H1 (cell line): Measurements from ENCODE around the gene SULT6B1. TPM values are rescaled to one million over a fixed set of nuclear protein-coding genes. Genes with fewer than 3 reads are reported as not detected.

ENCODE experiments used
- CTCF ChIA-PET: fragments of 300-600 bp; sonication (Branson Sonifier 250); formaldehyde crosslinking; loops from one replicate; lab custom pipeline; 2021; ENCODE audit not compliant: partially characterized antibody; lab: Charles Lee
- POLR2A ChIA-PET: fragments of 300-600 bp; sonication (Branson Sonifier 250); formaldehyde crosslinking; loops from one replicate; lab custom pipeline; 2021; ENCODE audit warnings: inconsistent platforms; ENCODE audit not compliant: partially characterized antibody; lab: Charles Lee
- DNase-seq, 2 experiments: peaks; one replicate each; pipeline versions ENCODE4 v3.0.0 to v3.0.0-alpha.2; 2010 to 2022; ENCODE audit warnings: low spot score in 2 of 2, low read depth in 1 of 2, mixed read lengths in 1 of 2
- FAIRE-seq: peaks from 2 replicates; lab custom pipeline; 2011; peaks lifted over from hg19 to GRCh38; lab: Jason Lieb, UNC
- H2AFZ ChIP-seq: 2 replicates; pipeline ENCODE4 v1.8.1; 2012; ENCODE audit warnings: low read length, inconsistent platforms
- H2AK5ac ChIP-seq: 2 replicates; pipeline ENCODE4 v1.6.1; 2013; ENCODE audit warnings: low read depth, low read length
- H2BK120ac ChIP-seq: replicated peaks from 2 replicates; pipeline ENCODE3; 2013; ENCODE audit warnings: low read depth, low read length, inconsistent platforms
- H2BK12ac ChIP-seq: 2 replicates; pipeline ENCODE4 v1.6.1; 2013; ENCODE audit warnings: low read depth, low read length
- H2BK15ac ChIP-seq: 2 replicates; pipeline ENCODE4 v1.6.1; 2013; ENCODE audit warnings: low read length
- H2BK20ac ChIP-seq: 2 replicates; pipeline ENCODE4 v1.6.1; 2013; ENCODE audit warnings: low read length
- H2BK5ac ChIP-seq: 2 replicates; pipeline ENCODE4 v1.6.1; 2013; ENCODE audit warnings: low read depth, low read length
- H3K14ac ChIP-seq: 2 replicates; pipeline ENCODE4 v1.6.1; 2013; ENCODE audit warnings: inconsistent platforms; ENCODE audit not compliant: insufficient read length
- H3K18ac ChIP-seq: 2 replicates; pipeline ENCODE4 v1.6.1; 2013; ENCODE audit warnings: low read length; ENCODE audit errors: extremely low read depth
- H3K23ac ChIP-seq: 2 replicates; pipeline ENCODE4 v1.6.1; 2013; ENCODE audit warnings: inconsistent platforms; ENCODE audit not compliant: insufficient read length
- H3K23me2 ChIP-seq: 2 replicates; pipeline ENCODE4 v1.6.1; 2013; ENCODE audit warnings: low read depth, low read length
- H3K27ac ChIP-seq: 2 replicates; pipeline ENCODE4 v1.6.1; 2011; ENCODE audit warnings: low read depth, low read length, inconsistent platforms
- H3K27me3 ChIP-seq, 4 experiments: replicated peaks in 1 of 4; 1 replicate in 1 of 4; 2 replicates in 3 of 4; pipeline versions ENCODE4 v1.6.1 to v1.8.1; 2011 to 2013; ENCODE audit warnings: low read length in 3 of 4, mild to moderate bottlenecking in 3 of 4, inconsistent platforms in 2 of 4, mixed read lengths in 2 of 4, moderate library complexity in 1 of 4; ENCODE audit not compliant: control insufficient read depth in 3 of 4, insufficient read depth in 3 of 4; ENCODE audit errors: extremely low read depth in 1 of 4
- H3K36me3 ChIP-seq, 4 experiments: 2 replicates each; pipeline versions ENCODE4 v1.6.1 to v1.8.1; 2011 to 2013; ENCODE audit warnings: mild to moderate bottlenecking in 4 of 4, low read length in 3 of 4, moderate library complexity in 2 of 4, control low read depth in 1 of 4, inconsistent platforms in 1 of 4; ENCODE audit not compliant: insufficient read depth in 4 of 4, control insufficient read depth in 2 of 4
- H3K4ac ChIP-seq: replicated peaks from 2 replicates; pipeline ENCODE3; 2013; ENCODE audit warnings: low read length, low read depth, mixed read lengths, inconsistent platforms; ENCODE audit not compliant: insufficient read length
- H3K4me1 ChIP-seq, 4 experiments: replicated peaks in 1 of 4; 1 replicate in 1 of 4; 2 replicates in 3 of 4; pipeline versions ENCODE4 v1.6.1 to v1.8.1; 2011 to 2013; ENCODE audit warnings: low read length in 3 of 4, inconsistent platforms in 2 of 4, mixed read lengths in 1 of 4; ENCODE audit not compliant: insufficient read depth in 4 of 4, control insufficient read depth in 3 of 4
- H3K4me2 ChIP-seq, 2 experiments: 2 replicates each; pipeline versions ENCODE4 v1.6.1 to v1.8.1; 2011 to 2013; ENCODE audit warnings: low read depth in 2 of 2, low read length in 2 of 2, control low read depth in 1 of 2, inconsistent platforms in 1 of 2, mild to moderate bottlenecking in 1 of 2; ENCODE audit not compliant: insufficient read depth in 1 of 2
- H3K4me3 ChIP-seq, 4 experiments: fragments of 200-600, 300-600 bp in 1 of 4; sonication (generic), shearing (Covaris generic), sonication (Bioruptor Twin) in 1 of 4; 2 replicates each; pipeline versions ENCODE4 v1.5.1 to v1.8.1; 2011 to 2016; ENCODE audit warnings: low read length in 4 of 4, low read depth in 3 of 4, control low read depth in 2 of 4, inconsistent platforms in 2 of 4, mild to moderate bottlenecking in 2 of 4, mixed read lengths in 1 of 4, moderate library complexity in 1 of 4; ENCODE audit not compliant: insufficient read depth in 2 of 4; ENCODE audit errors: extremely low read depth in 1 of 4
- H3K56ac ChIP-seq: replicated peaks from 2 replicates; pipeline ENCODE3; 2013; ENCODE audit warnings: low read depth, mild to moderate bottlenecking, mixed read lengths, low read length, inconsistent platforms; ENCODE audit not compliant: insufficient read length
- H3K79me1 ChIP-seq: 2 replicates; pipeline ENCODE4 v1.6.1; 2013; ENCODE audit warnings: low read depth, low read length, control low read depth
- H3K79me2 ChIP-seq, 2 experiments: 2 replicates each; pipeline versions ENCODE4 v1.6.1 to v1.8.1; 2012 to 2013; ENCODE audit warnings: low read length in 2 of 2, mild to moderate bottlenecking in 2 of 2, inconsistent platforms in 1 of 2; ENCODE audit not compliant: insufficient read depth in 2 of 2, control insufficient read depth in 1 of 2
- H3K9ac ChIP-seq, 4 experiments: replicated peaks in 1 of 4; 1 replicate in 1 of 4; 2 replicates in 3 of 4; pipeline versions ENCODE4 v1.6.1 to v1.8.1; 2011 to 2013; ENCODE audit warnings: low read depth in 3 of 4, low read length in 3 of 4, control low read depth in 2 of 4, mild to moderate bottlenecking in 2 of 4, moderate library complexity in 2 of 4, inconsistent platforms in 1 of 4; ENCODE audit errors: extremely low read depth in 1 of 4
- H3K9me3 ChIP-seq, 2 experiments: 2 replicates each; pipeline versions ENCODE4 v1.6.1 to v1.8.1; 2012 to 2013; ENCODE audit warnings: mild to moderate bottlenecking in 2 of 2, moderate library complexity in 2 of 2, control low read depth in 1 of 2, inconsistent platforms in 1 of 2, low read depth in 1 of 2, low read length in 1 of 2, mixed read lengths in 1 of 2; ENCODE audit not compliant: insufficient read depth in 2 of 2
- H4K20me1 ChIP-seq, 2 experiments: replicated peaks in 1 of 2; 2 replicates each; pipeline versions ENCODE3 to v1.8.1; 2011 to 2013; ENCODE audit warnings: inconsistent platforms in 2 of 2, low read length in 2 of 2, mild to moderate bottlenecking in 1 of 2; ENCODE audit not compliant: insufficient read depth in 2 of 2, control insufficient read depth in 1 of 2
- H4K5ac ChIP-seq: 2 replicates; pipeline ENCODE4 v1.6.1; 2013; ENCODE audit warnings: low read length, low read depth, mixed read lengths, inconsistent platforms; ENCODE audit not compliant: insufficient read length
- H4K8ac ChIP-seq: 2 replicates; pipeline ENCODE4 v1.8.0; 2013; ENCODE audit warnings: mild to moderate bottlenecking, moderate library complexity, low read length, inconsistent platforms; ENCODE audit not compliant: insufficient read depth; ENCODE audit errors: extremely low read depth
- H4K91ac ChIP-seq: replicated peaks from 2 replicates; pipeline ENCODE3; 2013; ENCODE audit warnings: low read length, mixed read lengths, inconsistent platforms; ENCODE audit not compliant: insufficient read length
- EGR1 ChIP-seq: IDR thresholded peaks from 2 replicates; pipeline ENCODE4 v1.6.1; 2011; ENCODE audit warnings: low read depth, low read length, borderline replicate concordance
- POLR2A ChIP-seq, 2 experiments: IDR thresholded peaks; 1 replicate in 1 of 2; 2 replicates in 1 of 2; pipeline ENCODE4 v1.6.1; 2011; ENCODE audit warnings: low read depth in 2 of 2, low read length in 2 of 2, mild to moderate bottlenecking in 2 of 2; ENCODE audit errors: control extremely low read depth in 1 of 2
- RXRA ChIP-seq: IDR thresholded peaks from 2 replicates; pipeline ENCODE4 v1.6.1; 2011; ENCODE audit warnings: low read depth, mild to moderate bottlenecking, low read length, moderate library complexity; ENCODE audit not compliant: insufficient read depth
- WGBS, 2 experiments: shearing (Covaris generic) in 1 of 2; methylation state at CpG; one replicate each; pipeline versions ENCODE4 v1.1.6 to v1.1.7; 2013 to 2015; ENCODE audit warnings: low lambda C conversion rate in 2 of 2, mixed read lengths in 2 of 2, inconsistent platforms in 1 of 2, low coverage in 1 of 2, missing lambda C conversion rate in 1 of 2; ENCODE audit not compliant: insufficient replicate concordance in 2 of 2, insufficient coverage in 1 of 2, insufficient read length in 1 of 2; ENCODE audit errors: extremely low coverage in 1 of 2, missing lambda C conversion rate in 1 of 2; 5-methylcytosine and 5-hydroxymethylcytosine counted together
- polyA plus RNA-seq, 7 experiments: library from polyadenylated mRNA; depleted of rRNA in 3 of 7; stranded (reverse) in 5 of 7; unstranded in 2 of 7; fragments of >200 nt in 5 of 7; fragments of 200-250 nt in 2 of 7; gene quantifications; 1 replicate in 5 of 7; 2 replicates in 1 of 7; 4 replicates in 1 of 7; pipeline versions ENCODE4 v1.2.1 to v1.2.3, GENCODE V29; 2011 to 2013; ENCODE audit warnings: missing spikeins in 2 of 7, mixed read lengths in 2 of 7
- total RNA-seq: library from RNA; stranded (reverse); fragmentation: NEBNext Ultra II Directional; extraction: Animal tissue kit (Norgen Biotek cat#: 25700); gene quantifications from 2 replicates; pipeline ENCODE4 v1.2.1, GENCODE V29; 2021
- TF ChIP-seq, protein P1 (sequence below): IDR thresholded peaks from 2 replicates; pipeline ENCODE4 v1.6.1; 2011; ENCODE audit warnings: low read depth, mild to moderate bottlenecking, low read length; ENCODE audit not compliant: insufficient read depth

The SULT6B1 gene
- total and polyA plus RNA-seq, 2 of the 8 experiments (the other 6 are each of a cell fraction or from before 2014, with no cell fraction given) = not detected

DNA sequence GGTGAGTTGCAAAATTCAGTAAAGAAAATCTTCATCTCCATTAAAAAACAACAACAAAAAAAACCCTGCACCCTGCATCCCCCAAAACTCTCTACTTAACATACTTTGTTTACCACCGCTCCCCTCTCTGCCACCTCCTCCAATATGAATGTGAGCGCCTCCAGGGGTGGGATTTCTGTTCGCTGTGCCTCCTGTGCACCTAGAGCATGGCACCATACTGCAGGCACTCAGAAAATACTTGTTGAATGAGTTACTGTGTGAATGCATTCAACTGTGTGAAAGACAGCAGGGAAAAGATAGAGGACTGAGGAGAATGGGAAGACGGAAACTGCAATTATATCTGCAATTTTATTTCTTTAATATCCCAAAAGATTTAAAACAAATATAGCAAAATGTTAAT lies 38.4 kb upstream of the SULT6B1 start:
- no peak overlapping the region for H2BK20ac ChIP-seq
- FAIRE-seq (no peak), DNase-seq (no peak)
- H3K27ac ChIP-seq = no peak overlapping the region
- peaks cover 45 to 90% of the 10 kb centered on the region in 2 experiments for H3K79me2 ChIP-seq
- ChIA-PET POLR2A (interaction anchor here (0.7 to 1.1 kb wide), 2 partner anchors 28 to 1392 kb away, joined by 3 read pairs; no protein-coding TSS in a partner anchor), CTCF (interaction anchor here (0.8 kb wide), 1 partner anchor 58 kb away, joined by 5 read pairs; no protein-coding TSS in a partner anchor)
- no peak overlapping the region for H3K56ac ChIP-seq
- WGBS, 2 experiments = 41% methylated on average over 4 of the region's 4 CpGs; no CpG with 5 or more reads in 1 of the 2 experiments
- peaks cover 0 to 8% of the 10 kb centered on the region in 2 experiments for H4K20me1 ChIP-seq
- no peak overlapping the region for H2AK5ac ChIP-seq
- H3K9me3 ChIP-seq = no peaks in the 10 kb centered on the region
- H2BK120ac ChIP-seq = no peak overlapping the region
- H3K9ac ChIP-seq = no peak overlapping the region
- H3K4me3 ChIP-seq = peak overlapping the region in 3 of 4 experiments; percentile 5 to 56 (median 38); a peak in 3 of 8 replicates
- no peaks in the 10 kb centered on the region for H3K27me3 ChIP-seq
- H3K36me3 ChIP-seq = peaks cover 8 to 64% (median 38%) of the 10 kb centered on the region in 4 experiments; a peak in 7 of 8 replicates
- no peak overlapping the region for H2BK15ac ChIP-seq
- H3K79me1 ChIP-seq = peaks cover 6% of the 10 kb centered on the region; the same call in 1 of the 2 replicates
- 0 out of 2 replicates have a peak overlapping the region, but pooled peaks have one; percentile 19 for H2BK5ac ChIP-seq
- H3K14ac ChIP-seq = no peak overlapping the region
- peaks cover 11% of the 10 kb centered on the region for H3K23me2 ChIP-seq
- H3K4me1 ChIP-seq = peaks cover 4 to 15% (median 9%) of the 10 kb centered on the region in 4 experiments
- H2AFZ ChIP-seq = no peak overlapping the region
- H3K4ac ChIP-seq = no peak overlapping the region
- H3K23ac ChIP-seq = no peak overlapping the region
- H3K4me2 ChIP-seq = peak overlapping the region; percentile 63 to 99
- H4K5ac ChIP-seq = peak overlapping the region; percentile 85
- H4K8ac ChIP-seq = no peak overlapping the region
- no peak overlapping the region; the same call in 1 of the 2 replicates for H3K18ac ChIP-seq
- H2BK12ac ChIP-seq = no peak overlapping the region
- no peak overlapping the region for H4K91ac ChIP-seq
- TF ChIP-seq RXRA (no peak), EGR1 (no peak), POLR2A (IDR thresholded peaks at IDR 0.05; ENCODE audit: control extremely low read depth in 1 of 2, low read depth in 2 of 2, low read length in 2 of 2) (peak in 1 of 2 experiments; percentile 30; a peak in 1 of 3 replicates)
- TF ChIP-seq, protein P1, sequence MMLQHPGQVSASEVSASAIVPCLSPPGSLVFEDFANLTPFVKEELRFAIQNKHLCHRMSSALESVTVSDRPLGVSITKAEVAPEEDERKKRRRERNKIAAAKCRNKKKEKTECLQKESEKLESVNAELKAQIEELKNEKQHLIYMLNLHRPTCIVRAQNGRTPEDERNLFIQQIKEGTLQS = no peak
